ENCODE results near the gene HINT2.

HINT2 gene

GRCh38 chr9:35840881-35841644 lies 26.2 kb upstream of the HINT2 start:
- no peak for DNase-seq

GRCh38 chr9:35839926-35840325 lies 25.1 kb upstream of the HINT2 start:
- DNase-seq = no peak

GRCh38 chr9:35836595-35836994 lies 21.8 kb upstream of the HINT2 start:
- no peak for DNase-seq

- DNase-seq = no peak
Observed at GRCh38 chr9:35835766-35836165, 20.9 kb upstream of the HINT2 start.

- DNase-seq = no peak
Observed at GRCh38 chr9:35835216-35835632, 20.4 kb upstream of the HINT2 start.

GRCh38 chr9:35834260-35835215 lies 19.7 kb upstream of the HINT2 start:
- DNase-seq = no peak

GRCh38 chr9:35832814-35833213 lies 18.0 kb upstream of the HINT2 start:
- DNase-seq = no peak

- DNase-seq = no peak
Observed at GRCh38 chr9:35831040-35831439, 16.2 kb upstream of the HINT2 start.

- DNase-seq = no peak
Observed at GRCh38 chr9:35829764-35830096, 14.9 kb upstream of the HINT2 start.

- peak; percentile 85 for DNase-seq
Observed at GRCh38 chr9:35829084-35829763, 14.4 kb upstream of the HINT2 start, which contains the start of gene TMEM8B. TMEM8B (plus strand) TSS chr9:35829228; CDS start chr9:35829448, 220 bp downstream.

- DNase-seq = no peak
Observed at GRCh38 chr9:35828716-35829083, 13.9 kb upstream of the HINT2 start, which contains the start of gene FAM221B. FAM221B (minus strand) TSS chr9:35828732; CDS start chr9:35826161, 2,571 bp downstream.

- no peak for DNase-seq
Observed at GRCh38 chr9:35827486-35827885, 12.6 kb upstream of the HINT2 start.

- DNase-seq = no peak
Observed at GRCh38 chr9:35826071-35826701, 11.3 kb upstream of the HINT2 start.

GRCh38 chr9:35822926-35823325 lies 8.1 kb upstream of the HINT2 start:
- DNase-seq = no peak

GRCh38 chr9:35820076-35820475 lies 5.2 kb upstream of the HINT2 start:
- DNase-seq = no peak

- no peak for DNase-seq
Observed at GRCh38 chr9:35818341-35818740, 3.5 kb upstream of the HINT2 start.

- DNase-seq = no peak
Observed at GRCh38 chr9:35816708-35817107, 1.9 kb upstream of the HINT2 start.

GRCh38 chr9:35814106-35814840 lies 569 bp downstream of the HINT2 start:
- no peak for DNase-seq

GRCh38 chr9:35813434-35814105 lies 1.3 kb downstream of the HINT2 start:
- DNase-seq = no peak

GRCh38 chr9:35812025-35812602 lies 2.7 kb downstream of the HINT2 start, which contains the start of gene SPAG8:
SPAG8 (minus strand) TSS chr9:35812262; CDS start chr9:35812147, 115 bp downstream.
- peak; percentile 96 for DNase-seq
